ENCODE data around the gene JARID2.

- TF ChIP-seq, protein P1, sequence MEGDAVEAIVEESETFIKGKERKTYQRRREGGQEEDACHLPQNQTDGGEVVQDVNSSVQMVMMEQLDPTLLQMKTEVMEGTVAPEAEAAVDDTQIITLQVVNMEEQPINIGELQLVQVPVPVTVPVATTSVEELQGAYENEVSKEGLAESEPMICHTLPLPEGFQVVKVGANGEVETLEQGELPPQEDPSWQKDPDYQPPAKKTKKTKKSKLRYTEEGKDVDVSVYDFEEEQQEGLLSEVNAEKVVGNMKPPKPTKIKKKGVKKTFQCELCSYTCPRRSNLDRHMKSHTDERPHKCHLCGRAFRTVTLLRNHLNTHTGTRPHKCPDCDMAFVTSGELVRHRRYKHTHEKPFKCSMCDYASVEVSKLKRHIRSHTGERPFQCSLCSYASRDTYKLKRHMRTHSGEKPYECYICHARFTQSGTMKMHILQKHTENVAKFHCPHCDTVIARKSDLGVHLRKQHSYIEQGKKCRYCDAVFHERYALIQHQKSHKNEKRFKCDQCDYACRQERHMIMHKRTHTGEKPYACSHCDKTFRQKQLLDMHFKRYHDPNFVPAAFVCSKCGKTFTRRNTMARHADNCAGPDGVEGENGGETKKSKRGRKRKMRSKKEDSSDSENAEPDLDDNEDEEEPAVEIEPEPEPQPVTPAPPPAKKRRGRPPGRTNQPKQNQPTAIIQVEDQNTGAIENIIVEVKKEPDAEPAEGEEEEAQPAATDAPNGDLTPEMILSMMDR (IDR thresholded peaks at IDR 0.05), result no peak
- TF ChIP-seq POLR2A (IDR thresholded peaks at IDR 0.05), result no peak
Observed at GRCh38 chr6:15292721-15293302, 46.9 kb downstream of the JARID2 start.

Measured in thyroid gland (tissue), 4 donors.